NCI-H524 (cell line): ENCODE measurements around the gene FMN1.

Experiments used
- DNase-seq, 2 experiments: peaks; one replicate each; lab custom pipeline; 2025; lab: John Stamatoyannopoulos, UW

FMN1 gene

DNA sequence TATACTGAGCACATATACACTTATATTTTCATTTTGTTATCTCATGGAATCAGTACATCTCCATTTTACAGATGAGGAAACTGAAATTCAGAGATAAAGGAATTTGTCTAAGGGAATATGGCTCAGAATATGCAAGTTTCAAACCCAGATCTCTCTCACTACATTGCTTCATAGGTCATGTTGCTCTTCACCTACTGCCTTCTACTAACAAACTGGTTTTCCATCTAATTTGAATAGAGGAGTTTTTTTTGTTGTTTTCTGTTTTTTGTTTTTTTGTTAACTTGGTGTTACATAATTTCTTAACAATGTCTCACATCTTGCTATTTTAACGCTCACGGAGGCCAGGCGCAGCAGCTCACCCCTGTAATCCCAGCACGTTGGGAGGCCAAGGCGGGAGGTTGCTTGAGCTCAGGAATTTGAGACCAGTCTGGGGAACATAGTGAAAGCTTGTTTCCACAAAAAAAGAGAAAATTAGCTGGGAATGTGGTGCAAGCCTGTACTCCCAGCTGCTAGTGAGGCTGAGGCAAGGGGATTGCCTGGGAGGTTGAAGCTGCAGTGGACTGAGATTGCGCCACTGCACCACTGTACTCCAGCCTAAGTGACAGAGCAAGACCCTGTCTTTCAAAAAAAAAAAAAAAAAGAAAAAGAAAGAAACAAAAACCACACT lies 37.0 kb downstream of the FMN1 start:
- DNase-seq, result no peak

DNA sequence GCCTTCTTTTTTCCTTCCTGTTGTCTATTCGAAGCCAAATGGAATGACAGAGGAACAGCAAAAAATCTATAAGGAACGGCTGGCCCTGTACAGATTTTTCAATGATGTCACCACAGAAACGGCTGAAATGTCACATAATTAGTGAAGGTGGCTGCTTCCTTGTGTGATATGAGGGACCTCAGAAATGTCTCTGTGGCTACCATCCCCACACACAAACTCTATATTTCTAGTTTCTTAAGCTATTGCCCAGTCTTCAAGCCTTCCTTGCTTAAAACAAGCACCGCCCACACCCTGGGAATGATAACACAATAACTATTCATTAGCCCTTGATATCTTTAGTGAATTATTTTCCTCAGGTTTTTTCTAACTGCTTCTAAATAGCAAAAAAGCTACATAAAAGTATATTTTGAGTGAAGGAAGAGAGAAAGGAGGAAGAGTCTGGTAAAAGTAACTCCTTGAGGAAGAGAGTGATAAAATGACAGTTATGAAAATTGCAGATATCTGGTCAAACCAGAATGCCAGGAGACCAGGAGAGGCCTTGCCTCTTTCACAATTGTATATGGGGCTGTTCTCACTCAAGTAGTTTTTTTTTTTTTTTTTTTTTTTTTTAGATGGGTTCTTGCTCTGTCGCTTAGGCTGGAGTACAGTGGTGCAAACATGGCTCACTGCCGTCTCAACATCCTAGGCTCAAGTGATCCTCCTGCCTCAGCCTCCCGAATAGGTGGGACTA lies 38.7 kb downstream of the FMN1 start:
- no peak for DNase-seq

- no peak for DNase-seq
Observed at GRCh38 chr15:33154351-33155166, 40.0 kb downstream of the FMN1 start.

DNA sequence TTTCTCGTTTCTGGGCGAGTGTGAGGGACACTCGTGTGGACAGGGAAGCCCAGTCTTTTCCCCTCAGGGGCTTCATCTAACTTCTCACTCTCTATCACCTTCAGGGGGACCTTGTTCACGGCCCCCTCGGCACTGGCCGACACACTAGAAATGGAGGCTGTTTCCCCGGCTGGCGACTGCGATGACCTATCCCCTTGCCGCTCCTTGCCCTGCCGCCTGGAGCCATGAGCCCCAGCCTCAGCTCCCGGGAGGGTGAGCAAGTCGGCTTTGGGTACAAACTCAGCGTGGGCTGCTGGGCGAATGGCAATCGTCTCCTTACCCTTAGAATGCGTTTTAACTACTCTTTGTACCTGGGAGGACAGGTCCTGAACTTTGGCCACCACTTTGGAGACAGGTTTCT lies 41.0 kb downstream of the FMN1 start:
- DNase-seq, result no peak

DNA sequence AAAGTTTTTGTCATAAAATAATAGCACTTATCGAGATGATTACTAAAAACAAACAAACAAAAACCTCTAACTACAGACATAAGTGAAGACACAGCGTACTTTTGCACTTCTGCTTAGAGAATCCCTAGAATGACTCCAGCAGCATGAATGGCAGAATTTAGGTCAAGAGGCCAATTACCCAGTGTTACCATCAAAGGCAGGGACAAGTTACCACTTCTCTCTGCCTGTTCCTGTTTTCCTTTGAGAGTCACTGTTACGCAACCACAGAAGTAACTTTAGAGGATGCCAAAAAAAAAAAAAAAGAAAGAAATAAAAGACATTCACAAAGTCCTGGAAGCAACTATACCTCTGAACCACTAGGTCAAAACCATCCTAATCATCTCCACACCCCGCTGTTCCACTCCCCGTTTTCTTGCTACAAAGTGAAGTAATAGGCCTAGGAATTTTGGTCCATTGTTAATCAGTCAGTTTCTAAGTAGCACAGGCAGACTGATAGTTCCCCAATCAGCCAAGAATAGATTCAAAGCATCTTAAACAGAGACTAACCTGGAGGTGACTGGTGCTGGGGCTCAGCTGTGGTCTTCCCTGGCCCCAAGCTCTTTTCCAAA lies 41.9 kb downstream of the FMN1 start:
- DNase-seq, result no peak

DNA sequence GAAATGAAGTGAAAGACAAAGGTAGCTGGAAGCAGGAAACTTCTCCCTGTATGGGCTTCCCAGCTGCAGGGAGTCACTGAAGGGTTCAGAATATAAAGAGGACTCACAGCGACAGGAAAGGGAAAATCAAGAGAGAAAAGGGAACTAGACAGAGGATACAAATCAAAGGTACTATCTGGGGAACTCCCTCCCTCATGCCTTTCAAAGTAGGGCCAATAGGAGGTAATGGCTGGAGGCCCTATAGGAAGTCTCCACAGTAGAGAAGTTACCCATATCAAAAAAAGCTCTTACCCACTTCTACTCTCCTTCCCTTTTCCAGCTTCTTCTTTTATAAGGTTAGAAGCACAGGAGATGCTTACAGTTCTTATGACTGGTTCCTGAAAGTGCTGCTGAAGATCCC lies 43.5 kb downstream of the FMN1 start:
- no peak for DNase-seq

DNA sequence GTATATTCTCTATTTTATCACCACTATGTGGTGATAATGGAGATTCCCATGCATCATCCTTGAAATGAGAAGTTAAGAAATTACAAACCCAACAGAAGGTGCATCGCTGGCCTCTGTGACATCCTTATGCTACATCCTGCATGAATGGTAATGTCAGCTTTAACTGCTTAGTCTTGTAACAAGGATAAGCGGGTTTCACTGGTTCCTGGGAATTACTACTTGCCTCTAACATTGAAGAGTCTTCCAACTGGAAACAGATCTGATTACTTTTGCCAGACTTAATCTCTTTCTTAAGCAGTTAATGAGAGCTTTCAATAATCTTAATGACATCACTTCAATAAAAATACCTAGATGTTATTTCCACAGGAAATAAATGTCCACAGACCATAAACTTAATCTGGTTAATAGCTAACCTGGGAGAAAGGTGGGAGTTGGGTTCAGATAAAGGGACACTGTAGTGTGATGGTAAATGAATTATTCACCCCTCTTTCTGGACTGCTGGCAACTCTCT lies 44.0 kb downstream of the FMN1 start:
- DNase-seq, result peak; percentile 6 to 82

GRCh38 chr15:33149919-33150318 lies 44.6 kb downstream of the FMN1 start:
- DNase-seq, result no peak

DNA sequence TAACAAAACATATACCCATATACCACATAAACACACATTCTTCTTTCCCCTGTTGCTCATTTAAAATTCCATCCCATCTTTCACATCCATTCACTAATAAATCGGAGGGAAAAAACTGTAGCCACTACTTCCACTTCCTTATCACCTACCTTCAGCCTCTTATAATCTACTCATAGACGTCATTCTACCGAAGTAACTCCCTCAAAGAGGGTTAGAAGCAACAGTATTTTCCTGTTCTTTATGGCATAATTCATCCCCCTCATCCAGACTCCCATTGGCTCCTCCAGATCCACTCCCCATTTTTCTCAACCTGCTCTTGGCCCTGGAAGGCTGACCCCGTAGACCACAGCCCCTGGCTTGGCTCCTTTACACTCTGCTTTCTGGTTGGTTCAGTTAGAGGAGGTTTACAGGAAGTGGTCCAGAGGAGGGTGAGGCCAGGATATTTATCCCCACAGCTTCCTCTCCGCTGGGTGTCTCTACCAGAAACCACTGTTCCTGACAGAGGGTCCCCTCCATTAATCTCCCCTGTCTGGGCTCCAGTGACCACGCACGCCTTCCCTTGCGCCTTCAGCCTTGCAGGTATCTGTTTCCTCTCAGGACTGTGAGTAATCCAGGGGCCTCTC lies 46.3 kb downstream of the FMN1 start:
- no peak for DNase-seq

GRCh38 chr15:33146051-33146450 lies 48.5 kb downstream of the FMN1 start:
- DNase-seq, result no peak

- no peak for DNase-seq
Observed at GRCh38 chr15:33145447-33145846, 49.1 kb downstream of the FMN1 start.

DNA sequence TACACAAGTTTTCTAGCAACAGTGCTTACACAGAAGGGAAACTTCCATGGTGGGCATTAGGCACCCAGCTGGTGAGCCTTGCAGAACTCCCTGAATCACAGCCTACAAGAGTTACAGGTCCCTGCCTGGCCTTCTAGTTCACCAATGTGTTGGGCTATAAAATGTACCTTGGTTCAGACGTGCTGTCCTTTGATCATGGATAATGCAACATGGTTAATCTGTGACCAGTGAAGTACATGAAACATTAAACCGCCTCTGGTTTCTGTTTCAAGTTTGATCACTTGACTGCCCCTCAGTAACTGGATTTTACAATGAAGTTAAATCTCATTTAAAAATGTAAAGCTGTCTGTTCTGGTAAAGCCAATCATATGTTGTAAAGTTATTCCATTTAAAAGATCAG lies 51.8 kb downstream of the FMN1 start:
- peak in 1 of 2 experiments; percentile 21 for DNase-seq

DNA sequence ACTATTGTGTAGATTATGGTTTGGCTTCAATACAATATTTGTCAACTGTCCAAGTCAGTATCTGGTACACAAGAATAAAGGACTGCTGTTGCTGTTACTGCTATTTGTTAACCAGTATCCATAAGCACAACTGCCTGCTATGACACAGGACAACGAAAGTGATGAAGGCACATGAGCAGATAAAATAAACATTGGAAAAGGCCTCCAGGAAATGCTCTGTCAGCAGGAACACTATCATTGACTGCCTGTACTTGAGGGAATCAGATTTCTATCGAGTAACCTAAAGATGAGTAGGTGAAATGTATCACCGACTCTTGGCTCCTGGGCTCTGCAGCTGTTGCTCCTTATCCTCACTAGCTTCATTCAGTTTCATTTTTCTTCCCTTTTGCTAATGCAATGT lies 56.5 kb downstream of the FMN1 start:
- DNase-seq, result peak in 1 of 2 experiments; percentile 71

- DNase-seq, result no peak
Observed at GRCh38 chr15:33137101-33137500, 57.4 kb downstream of the FMN1 start.

DNA sequence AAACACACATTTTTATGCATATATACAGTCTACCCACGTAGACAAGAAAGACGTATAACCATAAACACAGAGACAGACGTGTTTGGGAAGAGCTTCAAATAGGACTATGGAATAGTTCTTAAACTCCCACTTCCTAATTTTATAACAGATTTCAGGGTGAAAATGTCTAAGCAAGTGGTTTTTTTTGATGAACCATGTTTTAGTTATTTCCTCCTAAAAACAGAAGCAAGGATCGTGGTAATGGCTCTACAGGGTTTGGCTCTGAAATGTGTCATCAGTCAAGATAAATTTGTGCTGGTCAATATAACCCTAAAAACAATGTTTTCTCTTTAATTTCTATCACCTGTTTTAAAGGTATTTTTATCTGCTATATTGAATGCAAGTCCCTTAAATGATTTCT lies 58.2 kb downstream of the FMN1 start:
- DNase-seq, result no peak

DNA sequence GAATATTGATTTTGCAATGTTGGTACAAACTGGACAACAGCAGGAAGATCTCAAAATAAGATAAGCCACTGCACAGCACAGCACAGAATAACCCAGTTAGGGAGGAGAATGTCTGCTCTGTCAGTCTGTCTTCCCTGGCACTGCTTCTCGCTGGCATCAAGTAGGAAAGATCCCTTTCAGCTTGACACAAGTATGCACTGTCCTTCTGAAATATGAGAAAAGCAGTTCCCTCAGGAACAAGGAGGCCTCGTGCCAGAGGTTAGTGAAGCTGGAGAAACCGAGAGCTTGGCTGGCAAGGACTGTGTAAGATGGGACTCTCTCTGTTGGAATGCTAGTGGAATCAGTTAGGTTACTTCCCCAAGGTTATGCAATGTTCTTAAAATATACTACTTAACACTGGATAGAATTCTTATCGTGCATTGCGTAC lies 59.1 kb downstream of the FMN1 start:
- no peak for DNase-seq

- DNase-seq, result peak; percentile 55 to 84
Observed at GRCh38 chr15:33132722-33133345, 61.7 kb downstream of the FMN1 start.

DNA sequence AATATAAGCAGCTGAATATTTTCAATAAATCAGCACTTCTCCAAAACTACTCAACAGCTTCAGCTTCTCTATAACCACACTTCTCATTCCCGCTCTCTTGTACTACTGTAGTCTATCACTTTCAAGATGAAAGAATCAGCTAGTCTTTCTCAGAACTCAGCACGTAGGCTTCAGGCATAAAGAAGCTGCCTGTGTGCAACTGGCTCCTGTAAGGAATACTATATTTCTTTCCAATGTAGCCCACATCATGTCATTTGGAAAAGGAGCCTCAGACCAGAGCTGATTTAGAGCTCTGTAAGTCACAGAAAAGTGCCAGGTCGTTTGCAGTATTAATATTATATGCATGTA lies 62.3 kb downstream of the FMN1 start:
- no peak for DNase-seq

DNA sequence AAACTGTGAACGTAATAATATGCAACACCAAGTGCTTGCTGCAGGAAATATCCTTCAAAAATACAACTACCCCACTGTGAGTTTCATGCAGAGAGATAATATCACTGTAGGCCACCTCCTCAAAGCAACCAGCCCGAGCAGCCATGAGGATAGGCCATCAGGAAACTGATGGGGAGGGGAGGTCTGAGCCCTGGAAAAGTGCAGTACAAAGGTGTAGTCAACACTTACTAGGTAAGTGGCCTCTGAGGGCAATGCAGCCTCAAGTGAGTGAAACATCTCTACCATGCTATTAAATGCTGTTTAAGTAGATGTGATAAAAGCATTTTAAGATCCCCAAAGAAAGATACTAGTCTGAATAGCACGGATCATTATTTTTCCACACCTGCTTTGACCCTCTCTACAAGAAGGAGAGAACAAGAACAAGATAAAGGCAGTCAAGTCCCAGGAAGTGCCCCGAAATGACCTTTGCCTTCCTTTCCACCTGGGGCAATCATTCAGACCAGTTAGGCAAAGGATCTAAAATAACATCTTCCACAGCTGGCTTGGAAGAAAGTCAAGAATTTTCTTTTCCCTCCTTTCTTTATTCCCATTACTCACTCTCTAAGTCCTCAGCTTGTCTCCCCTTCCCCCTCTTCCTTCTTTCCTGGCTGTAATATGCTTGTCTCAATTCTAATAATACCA lies 62.8 kb downstream of the FMN1 start:
- no peak for DNase-seq

GRCh38 chr15:33126559-33127290 lies 67.8 kb downstream of the FMN1 start:
- DNase-seq, result peak; percentile 52 to 91
